ENCODE measurements around the gene RAC2. TPM values are rescaled to one million over a fixed set of nuclear protein-coding genes. Genes with fewer than 3 reads are reported as not detected.
"Not testable (repeated sequence)": the region's sequence is repeated elsewhere in the genome, so short reads cannot be mapped to it uniquely, and the experiment has no call there.

Gene RAC2
- total RNA-seq, 2 donors from 2014 or later, result 655 to 769 TPM

GRCh38 chr22:37233371-37233750 lies 10.7 kb downstream of the RAC2 start:
- DNase-seq (ENCODE audit: low spot score in 2 of 2), result not testable (repeated sequence)

GRCh38 chr22:37232140-37232998 lies 11.7 kb downstream of the RAC2 start:
- H3K27ac Mint-ChIP-seq, result peak overlapping the region; percentile 97 to 99
- ATAC-seq (no peak), DNase-seq (ENCODE audit: low spot score in 2 of 2) (peak; percentile 27 to 55)
- H3K36me3 Mint-ChIP-seq, result peaks cover 39 to 70% of the 10 kb centered on the region in 2 donors
- no peaks in the 10 kb centered on the region for H3K9me3 Mint-ChIP-seq

More at GRCh38 chr22:37233371-37233750, 10.7 kb downstream of the RAC2 start:
- Mint-ChIP-seq H3K36me3 (peaks cover 44 to 75% of the 10 kb centered on the region in 2 donors), H3K27ac (peak overlapping the region; percentile 78 to 84)
- not testable (repeated sequence) for ATAC-seq, H3K9me3 Mint-ChIP-seq

GRCh38 chr22:37231406-37232139 lies 12.5 kb downstream of the RAC2 start:
- peak; percentile 1 to 30 for ATAC-seq
- no peaks in the 10 kb centered on the region for H3K9me3 Mint-ChIP-seq

GRCh38 chr22:37230673-37231405 lies 13.2 kb downstream of the RAC2 start:
- peak; percentile 80 to 83 for DNase-seq (ENCODE audit: low spot score in 2 of 2)
- no peaks in the 10 kb centered on the region for H3K9me3 Mint-ChIP-seq
- H3K36me3 Mint-ChIP-seq, result peaks cover 25 to 63% of the 10 kb centered on the region in 2 donors
- H3K27ac Mint-ChIP-seq, result peak overlapping the region; percentile 97 to 99
- peak; percentile 49 to 68 for ATAC-seq

More at GRCh38 chr22:37231406-37232139, 12.5 kb downstream of the RAC2 start:
- H3K27ac Mint-ChIP-seq, result peak overlapping the region; percentile 97 to 99
- DNase-seq (ENCODE audit: low spot score in 2 of 2), result peak; percentile 45 to 64
- peaks cover 32 to 63% of the 10 kb centered on the region in 2 donors for H3K36me3 Mint-ChIP-seq

- peak; percentile 82 to 92 for DNase-seq (ENCODE audit: low spot score in 2 of 2)
- Mint-ChIP-seq H3K36me3 (peaks cover 18 to 63% of the 10 kb centered on the region in 2 donors), H3K9me3 (no peaks in the 10 kb centered on the region), H3K27ac (peak overlapping the region; percentile 97 to 99)
- peak; percentile 77 to 79 for ATAC-seq
Measured at GRCh38 chr22:37229805-37230672, 14.0 kb downstream of the RAC2 start.

- H3K36me3 Mint-ChIP-seq, result peaks cover 21 to 63% of the 10 kb centered on the region in 2 donors
- peak overlapping the region; percentile 99 for H3K27ac Mint-ChIP-seq
- ATAC-seq (peak in 1 of 2 donors; percentile 30), DNase-seq (ENCODE audit: low spot score in 2 of 2) (peak in 1 of 2 donors; percentile 78)
- H3K9me3 Mint-ChIP-seq, result no peaks in the 10 kb centered on the region
Measured at GRCh38 chr22:37229012-37229804, 14.9 kb downstream of the RAC2 start.

- Mint-ChIP-seq H3K36me3 (peaks cover 29 to 66% of the 10 kb centered on the region in 2 donors), H3K9me3 (no peaks in the 10 kb centered on the region), H3K27ac (peak overlapping the region; percentile 99)
- peak in 1 of 2 donors; percentile 3 for ATAC-seq
- DNase-seq (ENCODE audit: low spot score in 2 of 2), result peak in 1 of 2 donors; percentile 74
Measured at GRCh38 chr22:37228106-37229011, 15.7 kb downstream of the RAC2 start.

GRCh38 chr22:37226514-37226913 lies 17.6 kb downstream of the RAC2 start:
- DNase-seq (ENCODE audit: low spot score in 2 of 2) (peak in 1 of 2 donors; percentile 54), ATAC-seq (no peak)
- H3K9me3 Mint-ChIP-seq, result peaks cover 0 to 4% of the 10 kb centered on the region in 2 donors
- peak overlapping the region; percentile 89 to 94 for H3K27ac Mint-ChIP-seq
- H3K36me3 Mint-ChIP-seq, result peaks cover 34 to 70% of the 10 kb centered on the region in 2 donors

GRCh38 chr22:37226087-37226486 lies 18.0 kb downstream of the RAC2 start:
- Mint-ChIP-seq H3K9me3 (peaks cover 0 to 6% of the 10 kb centered on the region in 2 donors), H3K36me3 (peaks cover 38 to 74% of the 10 kb centered on the region in 2 donors), H3K27ac (peak overlapping the region; percentile 89 to 94)
- ATAC-seq (no peak), DNase-seq (ENCODE audit: low spot score in 2 of 2) (no peak)

GRCh38 chr22:37225481-37225880 lies 18.6 kb downstream of the RAC2 start:
- DNase-seq (ENCODE audit: low spot score in 2 of 2), result no peak
- Mint-ChIP-seq H3K27ac (peak overlapping the region; percentile 74 to 94), H3K36me3 (peaks cover 43 to 81% of the 10 kb centered on the region in 2 donors), H3K9me3 (peaks cover 5 to 6% of the 10 kb centered on the region in 2 donors)
- ATAC-seq, result no peak

- no peak for ATAC-seq
- no peak for DNase-seq (ENCODE audit: low spot score in 2 of 2)
- peak overlapping the region; percentile 94 to 98 for H3K27ac Mint-ChIP-seq
- H3K9me3 Mint-ChIP-seq, result peaks cover 5 to 6% of the 10 kb centered on the region in 2 donors
- peaks cover 45 to 84% of the 10 kb centered on the region in 2 donors for H3K36me3 Mint-ChIP-seq
Measured at GRCh38 chr22:37224757-37225420, 19.2 kb downstream of the RAC2 start.

- Mint-ChIP-seq H3K36me3 (peaks cover 41 to 84% of the 10 kb centered on the region in 2 donors), H3K27ac (peak overlapping the region; percentile 94 to 98), H3K9me3 (peaks cover 5 to 6% of the 10 kb centered on the region in 2 donors)
- peak; percentile 3 to 5 for ATAC-seq
- no peak for DNase-seq (ENCODE audit: low spot score in 2 of 2)
Measured at GRCh38 chr22:37223965-37224551, 20.0 kb downstream of the RAC2 start.

- peaks cover 36 to 86% of the 10 kb centered on the region in 2 donors for H3K36me3 Mint-ChIP-seq
- peak; percentile 58 to 60 for ATAC-seq
- H3K27ac Mint-ChIP-seq, result peak overlapping the region; percentile 94 to 98
- H3K9me3 Mint-ChIP-seq, result peaks cover 5 to 11% of the 10 kb centered on the region in 2 donors
- no peak for DNase-seq (ENCODE audit: low spot score in 2 of 2)
Measured at GRCh38 chr22:37222440-37222971, 21.6 kb downstream of the RAC2 start.
